Lower leg skin (tissue), 4 donors: ENCODE results near the gene VPREB1. TPM values are rescaled to one million over a fixed set of nuclear protein-coding genes. Genes with fewer than 3 reads are reported as not detected.
"Not testable (repeated sequence)": the region's sequence is repeated elsewhere in the genome, so short reads cannot be mapped to it uniquely, and the experiment has no call there.

Experiments
- DNase-seq, 2 donors: peaks; one replicate each; pipeline ENCODE4 v3.0.0-alpha.2; 2019; ENCODE audit warnings: low spot score in 2 of 2
- H3K4me3 ChIP-seq: fragments of 200-600 bp; sonication (generic); 2 replicates; pipeline ENCODE4 v1.5.1; 2017; ENCODE audit warnings: mild to moderate bottlenecking, low read depth; ENCODE audit not compliant: poor library complexity, severe bottlenecking
- POLR2A ChIP-seq, 2 donors: fragments of 450-650 bp; IDR thresholded peaks; one replicate each; pipeline ENCODE4 v1.6.1; 2016 to 2017; ENCODE audit warnings: antibody characterized with exemption in 2 of 2, mild to moderate bottlenecking in 1 of 2, moderate library complexity in 1 of 2
- WGBS, 2 donors: methylation state at CpG; one replicate each; pipeline ENCODE4 v1.1.5; 2018; 5-methylcytosine and 5-hydroxymethylcytosine counted together
- intact Hi-C: fragments of 100-400 bp; cut with DNase I; formaldehyde crosslinking; loops from one replicate; pipeline ENCODE4 v1.15.0; 2023; ENCODE audit warnings: low total_unique reads
- total RNA-seq, 4 donors: library from RNA; depleted of rRNA; stranded (reverse); fragments of >200 nt; gene quantifications; one replicate each; pipeline ENCODE4 v1.1.0, GENCODE V29; 2016
- TF ChIP-seq, protein P1 (sequence below), 3 donors: fragments of 450-650 bp; IDR thresholded peaks; one replicate each; pipeline ENCODE4 v1.5.1; 2016; ENCODE audit warnings: antibody characterized with exemption in 3 of 3, mild to moderate bottlenecking in 3 of 3, moderate library complexity in 2 of 3

The VPREB1 gene
- total RNA-seq, 4 donors from 2014 or later: not detected

DNA sequence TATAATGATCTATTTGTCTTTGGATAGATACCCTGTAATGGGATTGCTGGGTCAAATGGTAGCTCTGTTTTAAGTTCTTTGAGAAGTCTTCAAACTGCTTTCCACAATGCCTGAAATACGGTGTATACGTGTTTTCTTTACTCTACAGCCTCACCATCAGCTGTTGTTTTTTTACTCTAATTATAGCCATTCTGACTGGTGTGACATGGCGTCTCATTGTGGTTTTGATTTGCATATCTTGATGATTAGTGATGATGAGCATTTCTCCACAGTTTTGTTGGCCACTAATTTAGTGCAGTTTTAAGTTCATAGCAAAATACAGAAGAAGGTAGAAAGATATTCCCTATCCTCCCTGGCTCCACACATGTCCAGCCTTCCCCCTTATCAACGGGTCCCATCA is 26.3 kb upstream of the VPREB1 start:
- intact Hi-C loops: no loop called here
- 23 to 73% methylated on average over 4 of the region's 4 CpGs for WGBS, 2 donors
- TF ChIP-seq, protein P1, sequence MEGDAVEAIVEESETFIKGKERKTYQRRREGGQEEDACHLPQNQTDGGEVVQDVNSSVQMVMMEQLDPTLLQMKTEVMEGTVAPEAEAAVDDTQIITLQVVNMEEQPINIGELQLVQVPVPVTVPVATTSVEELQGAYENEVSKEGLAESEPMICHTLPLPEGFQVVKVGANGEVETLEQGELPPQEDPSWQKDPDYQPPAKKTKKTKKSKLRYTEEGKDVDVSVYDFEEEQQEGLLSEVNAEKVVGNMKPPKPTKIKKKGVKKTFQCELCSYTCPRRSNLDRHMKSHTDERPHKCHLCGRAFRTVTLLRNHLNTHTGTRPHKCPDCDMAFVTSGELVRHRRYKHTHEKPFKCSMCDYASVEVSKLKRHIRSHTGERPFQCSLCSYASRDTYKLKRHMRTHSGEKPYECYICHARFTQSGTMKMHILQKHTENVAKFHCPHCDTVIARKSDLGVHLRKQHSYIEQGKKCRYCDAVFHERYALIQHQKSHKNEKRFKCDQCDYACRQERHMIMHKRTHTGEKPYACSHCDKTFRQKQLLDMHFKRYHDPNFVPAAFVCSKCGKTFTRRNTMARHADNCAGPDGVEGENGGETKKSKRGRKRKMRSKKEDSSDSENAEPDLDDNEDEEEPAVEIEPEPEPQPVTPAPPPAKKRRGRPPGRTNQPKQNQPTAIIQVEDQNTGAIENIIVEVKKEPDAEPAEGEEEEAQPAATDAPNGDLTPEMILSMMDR (IDR thresholded peaks at IDR 0.05): no peak
- TF ChIP-seq POLR2A (IDR thresholded peaks at IDR 0.05): no peak

GRCh38 chr22:22219140-22219996 is 25.2 kb upstream of the VPREB1 start:
- intact Hi-C loops: no loop called here
- no peak for TF ChIP-seq POLR2A (IDR thresholded peaks at IDR 0.05)
- TF ChIP-seq, protein P1 (IDR thresholded peaks at IDR 0.05): no peak
- 60 to 78% methylated on average over 6 of the region's 6 CpGs for whole genome bisulfite sequencing, 2 donors

More for the DNA sequence above, 26.3 kb upstream of the VPREB1 start:
- peak in 1 of 2 donors; percentile 2 for DNase-seq
- H3K4me3 ChIP-seq: no peak overlapping the region

GRCh38 chr22:22221043-22221442 is 23.5 kb upstream of the VPREB1 start:
- intact Hi-C loops, DNase-seq, H3K4me3 ChIP-seq: not testable (repeated sequence)
- WGBS, 2 donors: no CpG with 5 or more reads among the region's 7 CpGs

More at GRCh38 chr22:22219140-22219996, 25.2 kb upstream of the VPREB1 start:
- DNase-seq: peak in 1 of 2 donors; percentile 45
- H3K4me3 ChIP-seq: no peak overlapping the region

DNA sequence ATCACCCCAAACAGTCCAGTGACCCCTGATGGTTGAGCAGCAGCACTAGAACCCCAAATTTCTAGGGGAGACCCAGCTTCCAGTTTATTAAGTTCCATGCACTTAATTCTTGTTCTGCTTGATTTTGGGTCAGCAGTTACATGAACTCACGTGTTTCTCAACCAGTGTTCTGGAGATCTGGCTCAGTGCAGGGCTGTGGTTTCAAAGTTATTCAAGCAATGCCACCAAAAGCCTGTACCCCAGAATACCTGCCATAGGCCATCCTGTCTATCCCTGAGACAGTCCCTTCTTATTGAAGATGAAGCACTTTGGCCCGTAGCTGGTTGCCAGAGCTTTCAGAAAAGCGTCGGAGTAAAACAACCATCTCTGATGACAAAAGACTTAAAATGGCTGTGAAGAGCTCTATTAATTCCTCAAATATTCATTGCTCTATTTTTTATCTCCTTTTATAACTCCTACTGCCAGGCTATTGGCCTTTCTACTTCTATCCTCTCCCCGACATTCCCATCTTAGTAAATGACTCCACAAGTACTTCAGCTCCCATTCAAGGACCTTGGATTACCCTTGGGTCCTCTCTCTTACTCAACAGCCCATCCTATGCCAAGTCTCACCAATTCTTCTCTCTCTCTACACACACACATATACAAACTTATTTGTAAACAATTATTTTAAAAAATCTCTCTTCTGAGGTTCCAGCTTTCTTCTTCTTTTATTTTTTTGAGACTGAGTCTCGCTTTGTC is 18.0 kb upstream of the VPREB1 start:
- intact Hi-C loops: no loop called here
- H3K4me3 ChIP-seq: no peak overlapping the region
- DNase-seq: peak in 1 of 2 donors; percentile 6
- no peak for TF ChIP-seq POLR2A (IDR thresholded peaks at IDR 0.05)
- TF ChIP-seq, protein P1 (IDR thresholded peaks at IDR 0.05): no peak
- WGBS, 2 donors: 76 to 87% methylated on average over 6 of the region's 6 CpGs

GRCh38 chr22:22228421-22228820 is 16.2 kb upstream of the VPREB1 start:
- DNase-seq: peak in 1 of 2 donors; percentile 49
- H3K4me3 ChIP-seq: no peak overlapping the region
- TF ChIP-seq, protein P1 (IDR thresholded peaks at IDR 0.05): no peak
- TF ChIP-seq POLR2A (IDR thresholded peaks at IDR 0.05): no peak
- intact Hi-C loops: no loop called here
- WGBS, 2 donors: 69% methylated on average over 6 of the region's 6 CpGs

GRCh38 chr22:22228921-22229320 is 15.7 kb upstream of the VPREB1 start:
- no peak overlapping the region for H3K4me3 ChIP-seq
- DNase-seq: peak in 1 of 2 donors; percentile 28
- 82 to 84% methylated on average over 8 of the region's 8 CpGs for WGBS, 2 donors
- TF ChIP-seq, protein P1 (IDR thresholded peaks at IDR 0.05): no peak
- TF ChIP-seq POLR2A (IDR thresholded peaks at IDR 0.05): no peak
- intact Hi-C loops: no loop called here
